GM23338 (cell line): ENCODE results near the gene SLC12A7. TPM values are rescaled to one million over a fixed set of nuclear protein-coding genes. Genes with fewer than 3 reads are reported as not detected.

Experiments used
- ATAC-seq: fragments of 200-7000 bp; cut with Tn5 transposase; 3 replicates; pipeline ENCODE4 v1.9.1; 2020
- DNase-seq: peaks from one replicate; pipeline ENCODE4 v3.0.0-alpha.2; 2015; ENCODE audit warnings: low spot score
- H2AFZ ChIP-seq: fragments of 200-600 bp; sonication (generic); 2 replicates; pipeline ENCODE4 v1.8.0; 2016; ENCODE audit warnings: antibody characterized with exemption, mild to moderate bottlenecking, moderate library complexity
- H3F3A ChIP-seq: fragments of 200-600 bp; sonication (generic); replicated peaks from 2 replicates; pipeline ENCODE4 v1.8.0; 2017; ENCODE audit warnings: antibody characterized with exemption, mixed run types, low read depth
- H3K27ac ChIP-seq: fragments of 200-600 bp; sonication (generic); 2 replicates; pipeline ENCODE4 v1.6.1; 2016; ENCODE audit warnings: low read depth
- H3K27me3 ChIP-seq: fragments of 200-600 bp; sonication (generic); 2 replicates; pipeline ENCODE4 v1.8.0; 2016; ENCODE audit warnings: mild to moderate bottlenecking, mixed run types, moderate library complexity; ENCODE audit not compliant: insufficient read depth
- H3K36me3 ChIP-seq: fragments of 200-600 bp; sonication (generic); 2 replicates; pipeline ENCODE4 v1.8.0; 2016; ENCODE audit warnings: mild to moderate bottlenecking; ENCODE audit not compliant: insufficient read depth
- H3K4me1 ChIP-seq: fragments of 200-600 bp; sonication (generic); 2 replicates; pipeline ENCODE4 v1.8.0; 2016; ENCODE audit warnings: mild to moderate bottlenecking, moderate library complexity; ENCODE audit not compliant: insufficient read depth
- H3K4me2 ChIP-seq: fragments of 200-600 bp; sonication (generic); 2 replicates; pipeline ENCODE4 v1.7.1; 2017; ENCODE audit warnings: mixed run types
- H3K4me3 ChIP-seq: fragments of 200-600 bp; sonication (generic); 2 replicates; pipeline ENCODE4 v1.6.1; 2016; ENCODE audit warnings: mixed run types
- H3K79me2 ChIP-seq: fragments of 200-600 bp; sonication (generic); replicated peaks from 2 replicates; pipeline ENCODE4 v1.8.0; 2017; ENCODE audit warnings: mild to moderate bottlenecking; ENCODE audit not compliant: insufficient read depth
- H3K9me2 ChIP-seq: fragments of 200-600 bp; sonication (generic); 2 replicates; pipeline ENCODE4 v1.8.0; 2017; ENCODE audit not compliant: insufficient read depth
- H4K20me1 ChIP-seq: fragments of 200-600 bp; sonication (generic); replicated peaks from 2 replicates; pipeline ENCODE4 v1.8.0; 2017; ENCODE audit warnings: mild to moderate bottlenecking; ENCODE audit not compliant: insufficient read depth
- H3K27ac Mint-ChIP-seq: 2 replicates; pipeline ENCODE4 v1.8.0; 2020; ENCODE audit warnings: inconsistent platforms, mild to moderate bottlenecking, moderate library complexity, mixed read lengths
- H3K27me3 Mint-ChIP-seq: 3 replicates; pipeline ENCODE4 v1.8.0; 2022; ENCODE audit warnings: low read depth, mild to moderate bottlenecking, moderate library complexity, mixed read lengths, inconsistent platforms; ENCODE audit not compliant: insufficient read depth, poor library complexity
- H3K36me3 Mint-ChIP-seq: 3 replicates; pipeline ENCODE4 v1.8.0; 2021; ENCODE audit warnings: low read depth, mild to moderate bottlenecking, inconsistent platforms, moderate library complexity, mixed read lengths
- H3K4me1 Mint-ChIP-seq: 3 replicates; pipeline ENCODE4 v1.8.0; 2020; ENCODE audit warnings: mild to moderate bottlenecking, inconsistent platforms, mixed read lengths
- H3K4me3 Mint-ChIP-seq: 3 replicates; pipeline ENCODE4 v1.8.0; 2021; ENCODE audit warnings: moderate library complexity, mild to moderate bottlenecking, inconsistent platforms, mixed read lengths
- H3K9me3 Mint-ChIP-seq: 3 replicates; pipeline ENCODE4 v1.8.0; 2020; ENCODE audit warnings: moderate library complexity, mild to moderate bottlenecking, inconsistent platforms, mixed read lengths
- CREB1 ChIP-seq: fragments of 250-450 bp; sonication (Bioruptor Pico); IDR thresholded peaks from 2 replicates; pipeline ENCODE4 v1.5.0; 2020; ENCODE audit warnings: low read depth, mild to moderate bottlenecking, moderate library complexity
- EZH2phosphoT487 ChIP-seq: fragments of 200-600 bp; sonication (generic); IDR thresholded peaks from one replicate; pipeline ENCODE4 v1.8.1; 2018; ENCODE audit warnings: antibody characterized with exemption; ENCODE audit not compliant: unreplicated experiment
- NANOG ChIP-seq: IDR thresholded peaks from 2 replicates; pipeline ENCODE4 v1.6.1; 2016; ENCODE audit warnings: antibody characterized with exemption, borderline replicate concordance
- POLR2AphosphoS5 ChIP-seq: IDR thresholded peaks from 2 replicates; pipeline ENCODE4 v1.6.1; 2016; ENCODE audit warnings: antibody characterized with exemption, low read depth
- STAT1 ChIP-seq: IDR thresholded peaks from one replicate; pipeline ENCODE4 v1.6.1; 2016; ENCODE audit warnings: antibody characterized with exemption; ENCODE audit not compliant: unreplicated experiment
- ZNF114 ChIP-seq: fragments of 250-450 bp; sonication (Bioruptor Pico); IDR thresholded peaks from 2 replicates; pipeline ENCODE4 v1.5.0; 2020; ENCODE audit warnings: mild to moderate bottlenecking, moderate library complexity
- ZNF331 ChIP-seq: fragments of 250-450 bp; sonication (Bioruptor Pico); IDR thresholded peaks from 2 replicates; pipeline ENCODE4 v1.5.0; 2020; ENCODE audit warnings: low read depth, mild to moderate bottlenecking, moderate library complexity
- polyA plus RNA-seq: library from polyadenylated mRNA; unstranded; fragments of >200 nt; fragmentation: Nextera tagmentation; extraction: Ambion mirVana; gene quantifications from 2 replicates; pipeline ENCODE4 v1.2.1, GENCODE V29; 2016
- total RNA-seq: library from RNA; depleted of rRNA; stranded (reverse); fragments of >200 nt; shearing (Covaris generic); gene quantifications from 2 replicates; pipeline ENCODE4 v1.2.3, GENCODE V29; 2014
- TF ChIP-seq, protein P1 (sequence below): fragments of 250-450 bp; sonication (Bioruptor Pico); IDR thresholded peaks from 2 replicates; pipeline ENCODE4 v1.5.0; 2020; ENCODE audit warnings: mild to moderate bottlenecking, moderate library complexity
- TF ChIP-seq, protein P2 (sequence below), 2 experiments: fragments of 200-600 bp in 1 of 2; sonication (generic) in 1 of 2; conservative IDR thresholded peaks; 2 replicates each; pipeline versions ENCODE4 v1.5.1 to v1.6.1; 2016 to 2017; ENCODE audit warnings: antibody characterized with exemption in 2 of 2, low read depth in 2 of 2, mild to moderate bottlenecking in 2 of 2, moderate library complexity in 1 of 2
- TF ChIP-seq, protein P3 (sequence below): IDR thresholded peaks from 2 replicates; pipeline ENCODE4 v1.6.1; 2016; ENCODE audit warnings: antibody characterized with exemption

Gene SLC12A7
- total and polyA plus RNA-seq, 2 experiments from 2014 or later = 7.4 to 32.2 TPM

DNA sequence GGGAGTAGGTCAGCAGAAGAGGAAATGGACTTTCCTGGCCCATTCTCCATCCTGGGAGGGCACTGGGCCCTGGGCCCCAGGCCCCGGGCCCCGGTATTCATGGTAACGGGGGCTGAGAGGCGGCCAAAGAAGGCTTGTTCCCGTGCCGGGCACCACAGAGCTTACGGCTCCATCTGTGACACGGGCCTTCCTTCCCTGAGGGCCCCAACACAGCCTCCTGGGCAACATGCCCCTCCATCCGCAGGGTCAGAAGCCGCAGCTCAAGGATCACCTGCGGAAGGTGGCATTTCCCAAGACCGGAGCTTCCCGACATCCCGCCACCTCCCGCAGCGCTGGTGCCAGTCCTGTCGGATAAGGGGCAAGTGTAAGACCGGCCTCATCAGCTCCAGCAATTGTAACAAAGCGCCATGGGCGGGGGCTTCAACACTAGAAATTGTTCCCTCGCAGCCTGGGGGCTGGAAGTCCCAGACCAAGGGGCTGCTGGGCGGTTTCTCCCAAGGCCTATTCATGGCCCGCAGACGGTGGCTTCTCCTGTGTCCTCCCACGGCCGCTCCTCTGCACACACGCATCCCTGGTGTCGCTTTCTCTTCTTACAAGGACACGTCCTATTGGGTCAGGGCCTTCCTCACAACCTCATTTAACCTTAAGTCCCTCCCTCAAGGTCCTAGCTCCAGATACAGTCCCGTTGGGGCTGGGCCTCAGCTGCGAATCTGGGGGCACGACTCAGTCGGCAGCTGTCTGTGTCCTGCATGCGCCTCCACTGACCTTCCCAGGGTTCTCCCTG is 31.2 kb upstream of the SLC12A7 start (continued):
- TF ChIP-seq, protein P1, sequence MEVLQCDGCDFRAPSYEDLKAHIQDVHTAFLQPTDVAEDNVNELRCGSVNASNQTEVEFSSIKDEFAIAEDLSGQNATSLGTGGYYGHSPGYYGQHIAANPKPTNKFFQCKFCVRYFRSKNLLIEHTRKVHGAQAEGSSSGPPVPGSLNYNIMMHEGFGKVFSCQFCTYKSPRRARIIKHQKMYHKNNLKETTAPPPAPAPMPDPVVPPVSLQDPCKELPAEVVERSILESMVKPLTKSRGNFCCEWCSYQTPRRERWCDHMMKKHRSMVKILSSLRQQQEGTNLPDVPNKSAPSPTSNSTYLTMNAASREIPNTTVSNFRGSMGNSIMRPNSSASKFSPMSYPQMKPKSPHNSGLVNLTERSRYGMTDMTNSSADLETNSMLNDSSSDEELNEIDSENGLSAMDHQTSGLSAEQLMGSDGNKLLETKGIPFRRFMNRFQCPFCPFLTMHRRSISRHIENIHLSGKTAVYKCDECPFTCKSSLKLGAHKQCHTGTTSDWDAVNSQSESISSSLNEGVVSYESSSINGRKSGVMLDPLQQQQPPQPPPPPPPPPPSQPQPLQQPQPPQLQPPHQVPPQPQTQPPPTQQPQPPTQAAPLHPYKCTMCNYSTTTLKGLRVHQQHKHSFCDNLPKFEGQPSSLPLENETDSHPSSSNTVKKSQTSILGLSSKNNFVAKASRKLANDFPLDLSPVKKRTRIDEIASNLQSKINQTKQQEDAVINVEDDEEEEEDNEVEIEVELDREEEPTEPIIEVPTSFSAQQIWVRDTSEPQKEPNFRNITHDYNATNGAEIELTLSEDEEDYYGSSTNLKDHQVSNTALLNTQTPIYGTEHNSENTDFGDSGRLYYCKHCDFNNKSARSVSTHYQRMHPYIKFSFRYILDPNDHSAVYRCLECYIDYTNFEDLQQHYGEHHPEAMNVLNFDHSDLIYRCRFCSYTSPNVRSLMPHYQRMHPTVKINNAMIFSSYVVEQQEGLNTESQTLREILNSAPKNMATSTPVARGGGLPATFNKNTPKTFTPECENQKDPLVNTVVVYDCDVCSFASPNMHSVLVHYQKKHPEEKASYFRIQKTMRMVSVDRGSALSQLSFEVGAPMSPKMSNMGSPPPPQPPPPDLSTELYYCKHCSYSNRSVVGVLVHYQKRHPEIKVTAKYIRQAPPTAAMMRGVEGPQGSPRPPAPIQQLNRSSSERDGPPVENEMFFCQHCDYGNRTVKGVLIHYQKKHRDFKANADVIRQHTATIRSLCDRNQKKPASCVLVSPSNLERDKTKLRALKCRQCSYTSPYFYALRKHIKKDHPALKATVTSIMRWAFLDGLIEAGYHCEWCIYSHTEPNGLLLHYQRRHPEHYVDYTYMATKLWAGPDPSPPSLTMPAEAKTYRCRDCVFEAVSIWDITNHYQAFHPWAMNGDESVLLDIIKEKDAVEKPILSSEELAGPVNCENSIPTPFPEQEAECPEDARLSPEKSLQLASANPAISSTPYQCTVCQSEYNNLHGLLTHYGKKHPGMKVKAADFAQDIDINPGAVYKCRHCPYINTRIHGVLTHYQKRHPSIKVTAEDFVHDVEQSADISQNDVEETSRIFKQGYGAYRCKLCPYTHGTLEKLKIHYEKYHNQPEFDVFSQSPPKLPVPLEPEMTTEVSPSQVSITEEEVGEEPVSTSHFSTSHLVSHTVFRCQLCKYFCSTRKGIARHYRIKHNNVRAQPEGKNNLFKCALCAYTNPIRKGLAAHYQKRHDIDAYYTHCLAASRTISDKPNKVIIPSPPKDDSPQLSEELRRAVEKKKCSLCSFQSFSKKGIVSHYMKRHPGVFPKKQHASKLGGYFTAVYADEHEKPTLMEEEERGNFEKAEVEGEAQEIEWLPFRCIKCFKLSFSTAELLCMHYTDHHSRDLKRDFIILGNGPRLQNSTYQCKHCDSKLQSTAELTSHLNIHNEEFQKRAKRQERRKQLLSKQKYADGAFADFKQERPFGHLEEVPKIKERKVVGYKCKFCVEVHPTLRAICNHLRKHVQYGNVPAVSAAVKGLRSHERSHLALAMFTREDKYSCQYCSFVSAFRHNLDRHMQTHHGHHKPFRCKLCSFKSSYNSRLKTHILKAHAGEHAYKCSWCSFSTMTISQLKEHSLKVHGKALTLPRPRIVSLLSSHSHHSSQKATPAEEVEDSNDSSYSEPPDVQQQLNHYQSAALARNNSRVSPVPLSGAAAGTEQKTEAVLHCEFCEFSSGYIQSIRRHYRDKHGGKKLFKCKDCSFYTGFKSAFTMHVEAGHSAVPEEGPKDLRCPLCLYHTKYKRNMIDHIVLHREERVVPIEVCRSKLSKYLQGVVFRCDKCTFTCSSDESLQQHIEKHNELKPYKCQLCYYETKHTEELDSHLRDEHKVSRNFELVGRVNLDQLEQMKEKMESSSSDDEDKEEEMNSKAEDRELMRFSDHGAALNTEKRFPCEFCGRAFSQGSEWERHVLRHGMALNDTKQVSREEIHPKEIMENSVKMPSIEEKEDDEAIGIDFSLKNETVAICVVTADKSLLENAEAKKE (CRISPR knock-in tag) = no peak
- TF ChIP-seq ZNF331 (no peak), POLR2AphosphoS5 (no peak), STAT1 (no peak)

DNA sequence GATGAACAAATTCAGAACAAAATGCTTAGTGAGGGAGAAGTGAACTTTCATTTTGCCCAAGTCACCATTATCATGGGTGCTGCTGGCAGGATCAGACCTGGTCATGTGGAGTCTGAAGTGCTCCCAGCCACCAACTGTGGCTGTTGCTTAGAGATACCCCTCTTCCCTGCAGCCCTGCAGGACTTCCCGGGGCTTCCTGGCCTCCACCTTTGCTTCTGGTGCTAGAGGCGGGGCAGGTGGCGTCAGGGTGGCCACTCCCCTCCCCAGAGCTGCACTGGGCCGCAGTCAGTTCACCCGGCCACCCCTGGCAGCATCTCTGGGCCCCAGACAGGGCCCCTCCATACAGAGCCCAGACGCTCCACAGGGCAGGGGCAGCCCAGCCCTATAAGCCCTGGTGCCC is 30.0 kb upstream of the SLC12A7 start:
- Mint-ChIP-seq H3K9me3 (peaks cover 3% of the 10 kb centered on the region; the same call in 2 of the 3 replicates), H3K27ac (no peak overlapping the region), H3K36me3 (no peaks in the 10 kb centered on the region), H3K4me1 (peaks cover 26% of the 10 kb centered on the region), H3K4me3 (no peak overlapping the region), H3K27me3 (peaks cover 10% of the 10 kb centered on the region)
- ATAC-seq = peak; percentile 6; the same call in 1 of the 3 replicates
- H3K36me3 ChIP-seq = no peaks in the 10 kb centered on the region
- no peaks in the 10 kb centered on the region for H4K20me1 ChIP-seq
- no peaks in the 10 kb centered on the region for H3K79me2 ChIP-seq
- H3K27me3 ChIP-seq = no peaks in the 10 kb centered on the region
- no peaks in the 10 kb centered on the region for H3K9me2 ChIP-seq
- H3F3A ChIP-seq = no peaks in the 10 kb centered on the region
- no peak overlapping the region for H3K4me3 ChIP-seq
- no peak for DNase-seq
- H3K4me2 ChIP-seq = no peak overlapping the region
- H2AFZ ChIP-seq = no peak overlapping the region
- H3K27ac ChIP-seq = no peak overlapping the region
- no peaks in the 10 kb centered on the region; the same call in 1 of the 2 replicates for H3K4me1 ChIP-seq
- no peak for TF ChIP-seq STAT1
- TF ChIP-seq, protein P2, sequence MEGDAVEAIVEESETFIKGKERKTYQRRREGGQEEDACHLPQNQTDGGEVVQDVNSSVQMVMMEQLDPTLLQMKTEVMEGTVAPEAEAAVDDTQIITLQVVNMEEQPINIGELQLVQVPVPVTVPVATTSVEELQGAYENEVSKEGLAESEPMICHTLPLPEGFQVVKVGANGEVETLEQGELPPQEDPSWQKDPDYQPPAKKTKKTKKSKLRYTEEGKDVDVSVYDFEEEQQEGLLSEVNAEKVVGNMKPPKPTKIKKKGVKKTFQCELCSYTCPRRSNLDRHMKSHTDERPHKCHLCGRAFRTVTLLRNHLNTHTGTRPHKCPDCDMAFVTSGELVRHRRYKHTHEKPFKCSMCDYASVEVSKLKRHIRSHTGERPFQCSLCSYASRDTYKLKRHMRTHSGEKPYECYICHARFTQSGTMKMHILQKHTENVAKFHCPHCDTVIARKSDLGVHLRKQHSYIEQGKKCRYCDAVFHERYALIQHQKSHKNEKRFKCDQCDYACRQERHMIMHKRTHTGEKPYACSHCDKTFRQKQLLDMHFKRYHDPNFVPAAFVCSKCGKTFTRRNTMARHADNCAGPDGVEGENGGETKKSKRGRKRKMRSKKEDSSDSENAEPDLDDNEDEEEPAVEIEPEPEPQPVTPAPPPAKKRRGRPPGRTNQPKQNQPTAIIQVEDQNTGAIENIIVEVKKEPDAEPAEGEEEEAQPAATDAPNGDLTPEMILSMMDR (conservative IDR thresholded peaks at IDR 0.05; ENCODE audit: low read depth in 2 of 2) = no peak
- no peak for TF ChIP-seq EZH2phosphoT487
- no peak for TF ChIP-seq CREB1
- TF ChIP-seq POLR2AphosphoS5 = no peak
- no peak for TF ChIP-seq NANOG
- TF ChIP-seq ZNF114 (CRISPR knock-in tag) = no peak
- no peak for TF ChIP-seq ZNF331
- TF ChIP-seq, protein P3, sequence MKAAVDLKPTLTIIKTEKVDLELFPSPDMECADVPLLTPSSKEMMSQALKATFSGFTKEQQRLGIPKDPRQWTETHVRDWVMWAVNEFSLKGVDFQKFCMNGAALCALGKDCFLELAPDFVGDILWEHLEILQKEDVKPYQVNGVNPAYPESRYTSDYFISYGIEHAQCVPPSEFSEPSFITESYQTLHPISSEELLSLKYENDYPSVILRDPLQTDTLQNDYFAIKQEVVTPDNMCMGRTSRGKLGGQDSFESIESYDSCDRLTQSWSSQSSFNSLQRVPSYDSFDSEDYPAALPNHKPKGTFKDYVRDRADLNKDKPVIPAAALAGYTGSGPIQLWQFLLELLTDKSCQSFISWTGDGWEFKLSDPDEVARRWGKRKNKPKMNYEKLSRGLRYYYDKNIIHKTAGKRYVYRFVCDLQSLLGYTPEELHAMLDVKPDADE = no peak
